Neural progenitor cell (in vitro differentiated cells): ENCODE measurements around the gene AMIGO2.

ENCODE experiments used
- CTCF ChIP-seq: fragments of 200-600 bp; sonication (generic); IDR thresholded peaks from 2 replicates; pipeline ENCODE4 v1.5.1; 2017; ENCODE audit warnings: antibody characterized with exemption, mild to moderate bottlenecking
- EZH2 ChIP-seq: fragments of 200-600 bp; sonication (generic); IDR thresholded peaks from 2 replicates; pipeline ENCODE4 v1.6.1; 2017; ENCODE audit warnings: antibody characterized with exemption, mild to moderate bottlenecking, moderate library complexity
- EZH2phosphoT487 ChIP-seq: fragments of 200-600 bp; sonication (generic); IDR thresholded peaks from 2 replicates; pipeline ENCODE4 v1.6.1; 2017; ENCODE audit warnings: antibody characterized with exemption

GRCh38 chr12:47122602-47123001 is 42.8 kb upstream of the AMIGO2 start:
- TF ChIP-seq CTCF (no peak), EZH2 (no peak), EZH2phosphoT487 (no peak)
